ENCODE results near the gene C9orf72.

C9orf72 gene

DNA sequence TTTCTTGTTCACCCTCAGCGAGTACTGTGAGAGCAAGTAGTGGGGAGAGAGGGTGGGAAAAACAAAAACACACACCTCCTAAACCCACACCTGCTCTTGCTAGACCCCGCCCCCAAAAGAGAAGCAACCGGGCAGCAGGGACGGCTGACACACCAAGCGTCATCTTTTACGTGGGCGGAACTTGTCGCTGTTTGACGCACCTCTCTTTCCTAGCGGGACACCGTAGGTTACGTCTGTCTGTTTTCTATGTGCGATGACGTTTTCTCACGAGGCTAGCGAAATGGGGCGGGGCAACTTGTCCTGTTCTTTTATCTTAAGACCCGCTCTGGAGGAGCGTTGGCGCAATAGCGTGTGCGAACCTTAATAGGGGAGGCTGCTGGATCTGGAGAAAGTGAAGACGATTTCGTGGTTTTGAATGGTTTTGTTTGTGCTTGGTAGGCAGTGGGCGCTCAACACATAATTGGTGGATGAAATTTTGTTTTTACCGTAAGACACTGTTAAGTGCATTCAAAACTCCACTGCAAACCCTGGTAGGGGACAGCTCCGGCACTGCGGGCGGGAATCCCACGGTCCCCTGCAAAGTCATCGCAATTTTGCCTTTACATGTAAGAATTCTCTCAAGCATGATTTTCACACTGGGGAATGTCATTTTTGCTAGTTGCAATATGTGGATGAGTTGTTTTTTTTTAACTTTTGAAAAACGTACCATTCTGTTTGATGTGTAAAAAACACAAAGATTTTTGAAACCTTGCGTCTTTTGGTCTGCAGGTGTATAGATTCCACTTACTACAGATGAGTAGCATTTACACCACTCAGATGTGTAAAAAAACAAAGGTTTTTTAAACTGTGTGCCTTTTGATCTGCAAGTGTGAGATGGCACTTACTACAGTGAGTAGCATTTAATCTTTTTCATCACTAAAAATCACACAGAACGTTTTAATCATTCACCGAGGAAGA, 631 bp upstream of the C9orf72 start:
- peak; percentile 97 to 98 for DNase-seq

GRCh38 chr9:27572566-27572917, 739 bp downstream of the C9orf72 start:
- peak; percentile 43 to 50 for DNase-seq

- DNase-seq, result no peak
Observed at GRCh38 chr9:27572061-27572460, 1.2 kb downstream of the C9orf72 start.

- no peak for DNase-seq
Observed at GRCh38 chr9:27571011-27571410, 2.3 kb downstream of the C9orf72 start.

- no peak for DNase-seq
Observed at GRCh38 chr9:27569406-27569805, 3.9 kb downstream of the C9orf72 start.

DNA sequence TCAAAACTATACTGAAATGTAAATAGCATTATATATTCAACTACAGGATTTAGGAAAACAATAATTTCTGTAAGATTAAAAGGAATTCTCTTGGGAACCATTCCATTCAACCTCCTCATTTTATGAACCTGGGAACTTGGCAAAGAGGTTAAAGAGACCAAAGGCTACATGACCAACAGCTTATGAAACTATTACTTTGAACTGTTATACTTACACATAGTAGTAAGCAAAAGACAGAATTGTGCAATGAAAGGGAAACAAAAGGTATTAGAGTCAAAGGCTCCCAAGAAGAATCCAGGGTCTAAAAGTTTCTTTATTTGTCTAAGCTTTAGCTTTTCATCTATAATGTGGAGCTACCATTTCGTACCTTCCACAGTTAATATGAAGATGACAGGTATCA, 7.2 kb downstream of the C9orf72 start:
- no peak for DNase-seq

GRCh38 chr9:27565696-27566095, 7.6 kb downstream of the C9orf72 start:
- no peak for DNase-seq

- DNase-seq, result no peak
Observed at GRCh38 chr9:27564670-27565069, 8.6 kb downstream of the C9orf72 start.

DNA sequence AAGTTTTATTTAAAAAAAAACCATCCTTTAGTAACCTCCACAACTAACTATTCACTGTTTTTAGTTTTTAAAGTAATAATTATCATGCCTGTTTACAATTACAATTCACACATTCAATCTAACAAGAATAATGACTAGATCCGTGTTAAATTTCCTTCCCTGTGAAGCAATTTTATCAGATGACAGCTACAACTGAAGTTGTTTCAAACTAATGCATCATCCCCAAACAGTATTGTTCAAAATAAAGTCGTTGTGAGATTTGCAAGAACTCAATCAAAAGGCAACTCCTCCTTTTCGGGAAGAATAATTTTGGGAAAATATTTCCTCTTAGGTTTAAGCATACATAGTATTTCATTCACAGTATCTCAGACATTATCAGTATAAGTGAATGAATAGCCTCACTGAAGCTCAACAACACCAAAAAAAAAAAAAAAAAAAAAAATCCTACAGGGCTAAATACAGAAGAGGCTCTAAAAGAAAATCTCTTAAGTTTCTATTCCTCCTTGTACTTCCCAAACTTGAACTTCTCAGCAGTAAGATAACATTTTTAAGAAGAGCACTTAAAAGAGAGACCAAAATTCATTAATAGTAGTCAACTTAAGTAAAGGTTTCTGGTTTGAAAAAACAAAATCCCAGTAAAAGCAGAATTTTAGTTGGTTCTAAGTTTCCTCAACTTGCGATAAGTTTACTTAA, 9.4 kb downstream of the C9orf72 start:
- no peak for DNase-seq

DNA sequence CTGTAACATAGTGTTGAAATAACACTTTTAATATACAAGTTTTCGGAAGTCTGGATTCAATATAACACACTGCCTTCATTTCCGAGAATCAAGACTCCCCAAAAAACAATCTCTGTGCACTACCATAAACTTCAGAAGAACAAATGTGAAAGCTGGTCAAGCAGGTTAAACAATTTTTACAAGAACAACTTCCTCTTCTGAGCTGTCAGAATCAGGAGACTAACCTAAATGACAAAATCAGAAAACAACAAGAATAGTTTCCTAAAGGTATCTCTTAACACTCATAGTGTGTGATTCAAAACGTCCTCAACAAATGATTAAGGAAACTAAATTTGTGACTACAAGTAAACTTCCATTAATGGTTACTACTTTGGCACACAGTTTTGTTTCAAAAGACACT, 11.6 kb downstream of the C9orf72 start:
- no peak for DNase-seq

GRCh38 chr9:27560457-27560856, 12.8 kb downstream of the C9orf72 start:
- DNase-seq, result no peak

- no peak for DNase-seq
Observed at GRCh38 chr9:27558307-27558706, 15.0 kb downstream of the C9orf72 start.

GRCh38 chr9:27556470-27556869, 16.8 kb downstream of the C9orf72 start:
- peak in 1 of 2 experiments; percentile 70 for DNase-seq

- DNase-seq, result no peak
Observed at GRCh38 chr9:27554712-27555111, 18.6 kb downstream of the C9orf72 start.

GRCh38 chr9:27549196-27549755, 24.0 kb downstream of the C9orf72 start:
- DNase-seq, result no peak

DNA sequence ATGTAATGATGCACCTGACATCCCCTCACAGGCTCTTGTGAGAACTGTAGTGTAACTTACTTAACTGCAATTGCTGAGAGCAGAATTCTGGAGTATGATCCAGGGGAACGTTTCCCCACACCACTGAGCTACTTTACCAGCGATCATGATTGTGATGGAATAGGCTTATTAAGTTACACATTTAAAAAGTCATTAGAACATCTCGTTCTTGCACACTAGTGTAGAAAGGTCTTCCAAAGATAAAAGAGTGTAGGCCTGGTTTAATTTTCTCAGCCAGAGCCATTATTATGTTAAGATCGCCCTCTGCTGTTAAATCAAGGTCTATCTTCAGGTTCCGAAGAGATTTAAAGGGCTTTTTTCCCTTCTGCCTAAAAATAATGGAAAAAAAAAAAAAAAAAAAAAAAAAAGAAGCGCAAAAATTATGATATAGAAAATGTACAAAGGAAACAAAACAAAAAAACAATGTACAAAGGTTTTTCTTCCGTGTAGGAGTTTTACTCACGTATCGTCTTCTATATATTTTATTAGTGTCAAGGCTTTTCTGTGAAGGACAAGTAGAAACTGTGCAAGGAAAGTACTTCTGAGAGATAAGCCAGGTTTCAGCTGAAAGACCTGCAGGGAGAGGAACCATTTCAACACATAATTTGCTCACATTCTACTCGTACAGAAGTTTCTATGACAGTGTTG, 25.1 kb downstream of the C9orf72 start:
- peak in 1 of 2 experiments; percentile 34 for DNase-seq

- no peak for DNase-seq
Observed at GRCh38 chr9:27545471-27545870, 27.8 kb downstream of the C9orf72 start.

GRCh38 chr9:27542508-27542907, 30.8 kb downstream of the C9orf72 start:
- DNase-seq, result peak in 1 of 2 experiments; percentile 57

- DNase-seq, result no peak
Observed at GRCh38 chr9:27541740-27542139, 31.5 kb downstream of the C9orf72 start.

GRCh38 chr9:27540502-27540901, 32.8 kb downstream of the C9orf72 start:
- no peak for DNase-seq

DNA sequence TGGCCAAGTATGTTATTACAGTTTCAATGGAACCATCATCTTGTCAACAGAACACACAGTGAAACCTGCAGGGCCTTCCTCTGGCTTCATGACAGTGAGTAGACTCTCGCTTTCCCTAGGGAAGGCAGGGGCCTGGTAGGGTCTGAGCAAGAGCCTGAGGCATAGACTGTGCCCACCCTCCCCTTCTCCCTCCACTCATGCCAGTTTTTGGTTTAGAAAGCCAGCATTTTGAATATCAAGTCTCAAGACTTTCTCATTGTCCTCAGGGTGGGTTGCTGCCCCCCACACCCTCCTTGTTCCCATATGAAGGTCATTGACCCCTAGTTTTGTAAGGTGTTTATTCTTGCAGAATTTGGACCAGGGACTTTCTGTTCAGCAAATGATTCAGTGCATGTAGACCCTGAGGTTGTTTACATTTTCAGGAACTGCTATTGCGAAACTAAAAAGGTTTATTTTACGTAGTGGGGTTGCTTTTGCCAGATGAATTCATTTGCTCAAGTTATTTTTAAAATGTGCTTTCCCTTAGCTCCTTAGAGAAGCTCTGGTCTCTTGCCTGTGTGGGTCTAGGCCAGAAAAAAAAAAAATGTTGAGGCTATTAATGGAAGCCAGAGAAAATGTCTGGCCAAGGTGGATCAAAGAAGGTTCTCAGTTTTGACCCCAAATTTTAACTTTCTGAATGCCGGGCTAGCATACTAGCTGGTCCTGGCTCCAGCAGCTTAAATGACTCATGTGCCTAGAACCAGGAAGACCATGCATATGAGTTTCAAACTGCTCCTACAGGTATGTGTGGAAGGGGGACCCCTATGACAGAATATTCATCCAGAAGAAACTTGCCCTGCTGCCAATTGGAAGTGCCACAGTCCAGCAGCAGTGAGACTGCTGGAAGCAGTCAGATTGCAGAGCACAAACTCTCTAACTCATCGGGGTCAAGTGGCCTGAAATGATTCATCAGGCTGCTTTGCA, 33.5 kb downstream of the C9orf72 start:
- no peak for DNase-seq

GRCh38 chr9:27538647-27539046, 34.6 kb downstream of the C9orf72 start:
- no peak for DNase-seq

Data from NCI-H524 (cell line).